Measurements from ENCODE around the gene HOXA1.

HOXA1 gene

GRCh38 chr7:27116031-27116961 is 20.5 kb upstream of the HOXA1 start:
- no peak for DNase-seq

GRCh38 chr7:27115221-27116026 is 19.6 kb upstream of the HOXA1 start:
- DNase-seq = no peak

GRCh38 chr7:27114881-27115220 is 19.1 kb upstream of the HOXA1 start:
- DNase-seq = no peak

- no peak for DNase-seq
Measured at GRCh38 chr7:27113991-27114769, 18.4 kb upstream of the HOXA1 start.

GRCh38 chr7:27112955-27113949 is 17.5 kb upstream of the HOXA1 start:
- DNase-seq = no peak

GRCh38 chr7:27112361-27112760 is 16.6 kb upstream of the HOXA1 start:
- no peak for DNase-seq

GRCh38 chr7:27111751-27112277 is 16.0 kb upstream of the HOXA1 start:
- no peak for DNase-seq

- DNase-seq = no peak
Measured at GRCh38 chr7:27111042-27111750, 15.4 kb upstream of the HOXA1 start.

- no peak for DNase-seq
Measured at GRCh38 chr7:27110186-27111031, 14.6 kb upstream of the HOXA1 start.

- no peak for DNase-seq
Measured at GRCh38 chr7:27109466-27110185, 13.8 kb upstream of the HOXA1 start.

- DNase-seq = no peak
Measured at GRCh38 chr7:27108390-27109127, 12.8 kb upstream of the HOXA1 start.

- DNase-seq = no peak
Measured at GRCh38 chr7:27107391-27108381, 11.9 kb upstream of the HOXA1 start.

GRCh38 chr7:27106901-27107240 is 11.1 kb upstream of the HOXA1 start:
- DNase-seq = no peak

- DNase-seq = no peak
Measured at GRCh38 chr7:27106181-27106900, 10.5 kb upstream of the HOXA1 start.

GRCh38 chr7:27105301-27106031 is 9.7 kb upstream of the HOXA1 start:
- DNase-seq = no peak

All from activated CD4-positive, CD25-positive, alpha-beta regulatory T cell treated with anti-CD3 and anti-CD28 coated beads, Interleukin-2, amount 50 U/mL, for 72 hours (primary cell).